TTC549 (cell line): ENCODE data around the gene PSMG4.

Experiments used
- FAIRE-seq: peaks from 2 replicates; lab custom pipeline; 2012; peaks lifted over from hg19 to GRCh38; lab: Jason Lieb, UNC

PSMG4 gene

GRCh38 chr6:3291346-3291745, 32.6 kb downstream of the PSMG4 start:
- FAIRE-seq = no peak

- no peak for FAIRE-seq
Observed at GRCh38 chr6:3291987-3292386, 33.2 kb downstream of the PSMG4 start.

GRCh38 chr6:3292431-3293197, 33.9 kb downstream of the PSMG4 start:
- FAIRE-seq = no peak

- no peak for FAIRE-seq
Observed at GRCh38 chr6:3293271-3294155, 34.8 kb downstream of the PSMG4 start.

- no peak for FAIRE-seq
Observed at GRCh38 chr6:3294396-3294795, 35.6 kb downstream of the PSMG4 start.

GRCh38 chr6:3294921-3295871, 36.4 kb downstream of the PSMG4 start:
- no peak for FAIRE-seq

- no peak for FAIRE-seq
Observed at GRCh38 chr6:3296078-3296477, 37.3 kb downstream of the PSMG4 start.

- no peak for FAIRE-seq
Observed at GRCh38 chr6:3296537-3296936, 37.8 kb downstream of the PSMG4 start.

GRCh38 chr6:3297006-3297405, 38.3 kb downstream of the PSMG4 start:
- no peak for FAIRE-seq

GRCh38 chr6:3297909-3298308, 39.2 kb downstream of the PSMG4 start:
- no peak for FAIRE-seq

- no peak for FAIRE-seq
Observed at GRCh38 chr6:3299221-3299620, 40.5 kb downstream of the PSMG4 start.

- FAIRE-seq = no peak
Observed at GRCh38 chr6:3301506-3301905, 42.8 kb downstream of the PSMG4 start.

GRCh38 chr6:3303795-3304411, 45.2 kb downstream of the PSMG4 start:
- no peak for FAIRE-seq

- FAIRE-seq = no peak
Observed at GRCh38 chr6:3304500-3305215, 45.9 kb downstream of the PSMG4 start.

- no peak for FAIRE-seq
Observed at GRCh38 chr6:3305216-3305565, 46.4 kb downstream of the PSMG4 start.

- FAIRE-seq = no peak
Observed at GRCh38 chr6:3305831-3306230, 47.1 kb downstream of the PSMG4 start.

- no peak for FAIRE-seq
Observed at GRCh38 chr6:3306848-3307247, 48.1 kb downstream of the PSMG4 start.

GRCh38 chr6:3307436-3307835, 48.7 kb downstream of the PSMG4 start:
- FAIRE-seq = no peak

GRCh38 chr6:3308106-3308505, 49.4 kb downstream of the PSMG4 start:
- no peak for FAIRE-seq

- FAIRE-seq = no peak
Observed at GRCh38 chr6:3309391-3310050, 50.8 kb downstream of the PSMG4 start.

GRCh38 chr6:3310051-3310448, 51.3 kb downstream of the PSMG4 start:
- no peak for FAIRE-seq
